Measurements from ENCODE around the gene STARD4. TPM values are rescaled to one million over a fixed set of nuclear protein-coding genes. Genes with fewer than 3 reads are reported as not detected.
A peak's percentile ranks its signal among the peaks of the same experiment; 100 is the strongest.

Gene STARD4
- total RNA-seq, 1 experiment from 2014 or later: 71.3 TPM

GRCh38 chr5:111472096-111472495 lies 40.2 kb downstream of the STARD4 start:
- no peak for DNase-seq (ENCODE audit: low read depth)

- DNase-seq (ENCODE audit: low read depth): no peak
Observed at GRCh38 chr5:111469903-111470302, 42.4 kb downstream of the STARD4 start.

- no peak for DNase-seq (ENCODE audit: low read depth)
Observed at GRCh38 chr5:111469293-111469896, 42.9 kb downstream of the STARD4 start.

- no peak for DNase-seq (ENCODE audit: low read depth)
Observed at GRCh38 chr5:111463311-111463710, 49.0 kb downstream of the STARD4 start.

- no peak for DNase-seq (ENCODE audit: low read depth)
Observed at GRCh38 chr5:111461934-111462333, 50.4 kb downstream of the STARD4 start.

GRCh38 chr5:111461255-111461671 lies 51.1 kb downstream of the STARD4 start:
- peak; percentile 57 for DNase-seq (ENCODE audit: low read depth)

- no peak for DNase-seq (ENCODE audit: low read depth)
Observed at GRCh38 chr5:111454776-111455175, 57.6 kb downstream of the STARD4 start.

GRCh38 chr5:111454198-111454622 lies 58.1 kb downstream of the STARD4 start:
- peak; percentile 81 for DNase-seq (ENCODE audit: low read depth)

GRCh38 chr5:111453747-111454146 lies 58.6 kb downstream of the STARD4 start:
- DNase-seq (ENCODE audit: low read depth): peak; percentile 78

GRCh38 chr5:111453295-111453694 lies 59.0 kb downstream of the STARD4 start:
- DNase-seq (ENCODE audit: low read depth): peak; percentile 46

GRCh38 chr5:111447822-111448221 lies 64.5 kb downstream of the STARD4 start:
- no peak for DNase-seq (ENCODE audit: low read depth)

- DNase-seq (ENCODE audit: low read depth): no peak
Observed at GRCh38 chr5:111447099-111447498, 65.2 kb downstream of the STARD4 start.

Other genes with a start within 250 kb of the STARD4 start
- 193 and 228 TPM in 2 replicates for gene NREP, start 244.7 kb upstream of the STARD4 start, total RNA-seq (2014; rRNA removed; shearing (Covaris generic))

Measured in RPMI7951 (cell line).